GM13976 (cell line): ENCODE measurements around the gene TP53TG5.

ENCODE experiments used
- DNase-seq: peaks from one replicate; pipeline ENCODE4 v3.0.0; 2012; ENCODE audit warnings: low spot score
- in situ Hi-C: fragments of 300-500 bp; cut with MboI; formaldehyde crosslinking; loops from one replicate; pipeline ENCODE4 v1.12.0; 2022; ENCODE audit warnings: low sequenced_read_pairs, mixed read lengths, inconsistent platforms; ENCODE audit not compliant: unreplicated experiment
- TF ChIP-seq, protein P1 (sequence below): IDR thresholded peaks from 2 replicates; pipeline ENCODE4 v1.5.1; 2012; ENCODE audit warnings: borderline replicate concordance, mild to moderate bottlenecking; ENCODE audit not compliant: insufficient read depth; ENCODE audit errors: extremely low read depth, missing control alignments, control extremely low read depth

The TP53TG5 gene

DNA sequence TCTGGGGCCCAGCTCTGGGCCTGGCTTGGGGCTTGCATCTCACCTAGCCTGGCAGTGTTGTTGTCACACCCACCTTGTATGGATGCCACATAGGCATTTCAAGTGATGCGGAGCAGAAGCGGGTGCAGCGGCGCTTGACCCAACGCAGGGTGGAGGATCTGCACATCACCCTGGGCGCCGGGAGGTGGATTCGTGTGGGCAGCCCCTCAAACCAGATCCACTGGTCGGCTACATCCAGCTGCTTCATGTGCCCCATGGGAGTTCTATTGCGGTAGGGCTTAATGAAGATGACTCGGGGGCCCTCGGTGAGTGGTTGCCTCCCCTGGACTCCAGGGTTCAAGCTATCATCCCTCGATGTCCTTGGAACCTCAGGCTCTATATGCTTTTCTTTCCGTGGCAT is 3.2 kb downstream of the TP53TG5 start:
- TF ChIP-seq, protein P1, sequence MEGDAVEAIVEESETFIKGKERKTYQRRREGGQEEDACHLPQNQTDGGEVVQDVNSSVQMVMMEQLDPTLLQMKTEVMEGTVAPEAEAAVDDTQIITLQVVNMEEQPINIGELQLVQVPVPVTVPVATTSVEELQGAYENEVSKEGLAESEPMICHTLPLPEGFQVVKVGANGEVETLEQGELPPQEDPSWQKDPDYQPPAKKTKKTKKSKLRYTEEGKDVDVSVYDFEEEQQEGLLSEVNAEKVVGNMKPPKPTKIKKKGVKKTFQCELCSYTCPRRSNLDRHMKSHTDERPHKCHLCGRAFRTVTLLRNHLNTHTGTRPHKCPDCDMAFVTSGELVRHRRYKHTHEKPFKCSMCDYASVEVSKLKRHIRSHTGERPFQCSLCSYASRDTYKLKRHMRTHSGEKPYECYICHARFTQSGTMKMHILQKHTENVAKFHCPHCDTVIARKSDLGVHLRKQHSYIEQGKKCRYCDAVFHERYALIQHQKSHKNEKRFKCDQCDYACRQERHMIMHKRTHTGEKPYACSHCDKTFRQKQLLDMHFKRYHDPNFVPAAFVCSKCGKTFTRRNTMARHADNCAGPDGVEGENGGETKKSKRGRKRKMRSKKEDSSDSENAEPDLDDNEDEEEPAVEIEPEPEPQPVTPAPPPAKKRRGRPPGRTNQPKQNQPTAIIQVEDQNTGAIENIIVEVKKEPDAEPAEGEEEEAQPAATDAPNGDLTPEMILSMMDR = no peak
- no peak for DNase-seq
- in situ Hi-C loops = loop anchor here (10.0 to 25.0 kb wide), 2 partner anchors 70 to 387 kb away; no protein-coding TSS in a partner anchor

DNA sequence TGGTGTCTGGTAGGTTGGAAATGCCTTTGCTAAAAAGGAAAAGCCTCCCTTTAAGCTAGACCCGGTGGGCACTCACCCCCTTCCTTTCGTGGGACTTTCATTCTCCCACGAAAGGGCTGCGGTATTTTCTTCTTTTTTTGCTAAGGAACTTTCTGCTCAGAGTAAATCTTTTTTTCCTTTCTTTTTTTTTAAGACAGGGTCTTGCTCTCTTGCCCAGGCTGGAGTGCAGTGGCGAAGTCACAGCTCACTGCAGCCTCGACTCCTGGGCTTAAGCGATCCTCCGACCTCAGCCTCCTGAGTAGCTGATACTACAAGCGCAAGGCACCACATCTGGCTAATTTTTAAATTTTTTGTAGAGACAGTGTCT is 4.0 kb downstream of the TP53TG5 start:
- no peak for DNase-seq
- TF ChIP-seq, protein P1 = no peak
- in situ Hi-C loops = loop anchor here (10.0 to 25.0 kb wide), 2 partner anchors 71 to 388 kb away; no protein-coding TSS in a partner anchor

DNA sequence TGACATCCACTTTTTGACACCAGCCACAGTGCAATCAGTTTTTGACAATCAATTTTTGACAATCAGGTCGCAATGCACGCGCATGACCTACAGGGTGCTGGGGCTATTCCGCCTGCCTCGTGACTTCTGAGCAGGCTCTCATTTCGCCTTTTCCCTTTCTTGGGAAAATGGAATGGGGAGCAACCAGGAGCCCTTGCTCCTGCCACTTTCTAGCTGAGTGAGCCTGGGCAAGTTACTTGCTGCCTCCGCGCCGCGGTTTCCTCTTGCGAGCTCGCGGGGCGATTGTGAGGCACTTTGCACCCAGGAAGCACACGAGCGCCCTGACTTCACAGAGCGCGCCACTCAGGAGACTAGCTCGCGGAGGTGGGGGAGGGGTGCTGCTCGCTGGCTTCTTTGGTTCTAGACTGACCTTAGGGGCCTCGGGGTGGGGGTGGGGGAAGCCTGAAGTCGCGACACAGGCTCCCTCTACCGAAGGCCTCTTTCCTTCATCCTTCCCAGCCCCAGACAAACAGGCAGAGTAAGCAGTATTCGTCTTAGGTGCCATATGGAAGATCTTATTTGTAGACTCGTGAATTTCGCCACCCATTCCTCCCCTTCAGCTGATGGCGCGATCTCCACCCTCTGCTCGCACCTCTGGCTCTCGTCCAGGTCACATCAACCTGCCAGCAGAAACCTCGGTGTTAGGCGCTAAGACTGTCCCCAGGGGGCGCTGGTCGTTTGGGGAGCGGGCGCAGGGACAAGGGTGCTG is 4.6 kb downstream of the TP53TG5 start:
- DNase-seq = peak; percentile 88
- in situ Hi-C loops = loop anchor here (10.0 to 25.0 kb wide), 2 partner anchors 71 to 389 kb away; no protein-coding TSS in a partner anchor
- TF ChIP-seq, protein P1 = peak; percentile 98

DNA sequence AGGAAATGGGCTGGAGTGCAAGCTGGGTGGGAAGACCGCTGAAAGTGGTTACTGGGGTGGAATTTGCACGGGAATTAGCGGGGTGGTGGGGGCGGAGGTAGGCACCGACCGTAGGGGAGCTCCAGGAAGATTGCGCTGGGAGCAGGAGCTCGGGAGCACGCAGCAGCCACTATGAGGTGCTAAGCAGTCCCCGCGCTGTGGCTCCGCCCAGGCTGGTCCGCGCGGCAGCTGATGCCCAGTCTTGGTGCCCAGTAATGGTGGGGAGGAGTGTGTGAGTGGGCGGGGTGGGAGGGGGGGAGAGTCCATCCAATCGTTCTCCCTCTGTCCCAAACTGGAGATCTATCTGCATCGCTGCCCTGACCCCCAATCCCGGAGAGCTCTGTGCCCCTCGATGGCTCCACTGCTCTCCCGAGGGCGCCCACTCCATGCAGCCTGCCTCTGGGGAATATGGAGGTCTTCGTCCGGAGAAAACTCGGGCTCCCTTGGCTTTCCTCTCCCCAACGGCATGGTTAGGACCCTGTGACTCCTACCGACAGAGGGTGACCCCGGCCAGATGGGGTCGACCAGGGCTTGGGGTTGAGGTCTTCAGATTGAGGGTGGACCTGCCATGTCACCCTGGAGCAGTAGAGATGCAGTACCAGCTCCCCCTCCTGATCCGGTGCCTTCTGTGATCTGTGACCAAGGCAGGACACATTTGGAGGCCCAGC is 5.3 kb downstream of the TP53TG5 start:
- TF ChIP-seq, protein P1 = no peak
- in situ Hi-C loops = loop anchor here (10.0 to 25.0 kb wide), 2 partner anchors 72 to 390 kb away; no protein-coding TSS in a partner anchor
- DNase-seq = no peak

DNA sequence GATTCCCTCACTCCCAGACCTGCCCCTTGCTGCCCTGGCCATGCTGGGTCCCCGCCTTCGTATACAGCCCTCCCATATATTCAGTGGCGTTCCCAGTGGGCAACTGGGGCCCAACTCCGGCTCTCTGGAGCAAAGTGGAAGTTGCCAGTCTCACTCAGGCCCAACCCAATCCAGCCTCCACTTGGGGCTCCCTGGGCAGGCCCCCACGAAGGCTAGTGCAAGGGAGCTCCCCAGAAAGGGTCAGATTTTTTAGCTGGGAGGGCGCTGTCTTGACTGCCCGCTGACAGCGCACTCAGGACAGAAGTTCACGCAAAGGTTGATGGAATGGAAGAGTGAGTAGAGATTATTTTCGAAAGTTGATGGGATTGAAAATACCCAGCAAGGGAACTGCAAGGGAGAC is 5.9 kb downstream of the TP53TG5 start:
- DNase-seq = no peak
- in situ Hi-C loops = loop anchor here (10.0 to 25.0 kb wide), 2 partner anchors 73 to 390 kb away; no protein-coding TSS in a partner anchor
- TF ChIP-seq, protein P1 = no peak

DNA sequence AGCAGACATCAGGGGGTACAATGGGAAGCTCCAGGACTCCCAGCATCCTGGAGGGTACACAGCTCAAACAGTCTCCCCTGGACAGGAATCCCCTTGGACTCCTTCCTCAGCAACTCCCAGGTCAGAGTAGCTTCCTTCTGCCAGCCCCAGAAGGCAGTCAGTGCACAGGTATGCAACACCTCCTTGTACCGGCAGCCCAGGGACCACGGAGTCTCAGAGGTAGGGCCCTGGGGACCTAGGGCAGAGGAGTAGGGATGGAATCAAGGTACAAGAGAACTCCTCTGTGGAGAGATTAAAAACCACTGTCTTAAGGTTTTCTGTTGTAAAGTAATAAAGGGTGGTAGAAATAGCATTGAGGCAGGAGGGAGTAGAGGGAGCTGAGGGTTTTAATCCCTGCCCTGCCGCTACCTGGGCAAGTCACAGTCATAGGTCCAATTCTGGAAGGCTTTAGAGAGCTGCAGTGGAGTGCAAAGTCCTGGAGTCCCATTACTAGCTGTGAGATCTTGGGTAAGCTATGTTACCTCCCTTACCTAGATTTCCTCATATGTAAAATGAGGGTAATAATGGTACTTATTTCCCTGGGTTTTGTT is 7.5 kb downstream of the TP53TG5 start:
- in situ Hi-C loops = loop anchor here (10.0 to 25.0 kb wide), 2 partner anchors 74 to 392 kb away; no protein-coding TSS in a partner anchor
- no peak for DNase-seq
- TF ChIP-seq, protein P1 = no peak
